OCI-LY7 (cell line): ENCODE results near the gene CLDN9.

Experiments used
- CTCF ChIP-seq: fragments of 200-600 bp; sonication (generic); conservative IDR thresholded peaks from 2 replicates; pipeline ENCODE4 v1.5.1; 2014; ENCODE audit warnings: mild to moderate bottlenecking, antibody characterized with exemption, low read length, moderate library complexity, mixed read lengths
- EZH2phosphoT487 ChIP-seq: fragments of 200-600 bp; sonication (generic); IDR thresholded peaks from 2 replicates; pipeline ENCODE4 v1.6.1; 2018; ENCODE audit warnings: low read depth, borderline replicate concordance, mild to moderate bottlenecking, mixed run types, antibody characterized with exemption, low read length, moderate library complexity, mixed read lengths

- TF ChIP-seq CTCF (no peak), EZH2phosphoT487 (no peak)
Measured at GRCh38 chr16:3008690-3009037, 4.1 kb upstream of the CLDN9 start.
